GM12878 (cell line): Measurements from ENCODE around the gene GOPC. TPM values are rescaled to one million over a fixed set of nuclear protein-coding genes. Genes with fewer than 3 reads are reported as not detected.

Experiments used
- ATAC-seq: fragments of 200-7000 bp; cut with Tn5 transposase; 3 replicates; pipeline ENCODE4 v1.9.1; 2020; ENCODE audit warnings: mild to moderate bottlenecking, moderate library complexity
- BruUV-seq: library from RNA; stranded (reverse); fragments of 400-500 nt; replicated peaks from 2 replicates; lab custom pipeline; 2021; lab: Mats Ljungman, UMichigan
- CTCF ChIA-PET: fragments of 300-600 bp; sonication (Branson Sonifier 250); formaldehyde crosslinking; extraction: SDS; loops from one replicate; lab custom pipeline; 2021; ENCODE audit warnings: inconsistent platforms; lab: Yijun Ruan, JAX
- POLR2A ChIA-PET: fragments of 350-600 bp; formaldehyde crosslinking; extraction: SDS; loops from one replicate; lab custom pipeline; 2021; ENCODE audit warnings: inconsistent platforms; lab: Charles Lee
- RAD21 ChIA-PET: fragments of 300-600 bp; sonication (Branson Sonifier 250); formaldehyde crosslinking; loops from one replicate; lab custom pipeline; 2023; ENCODE audit warnings: antibody characterized with exemption; ENCODE audit not compliant: unreplicated experiment; lab: Charles Lee
- SMC1A ChIA-PET: fragments of 300-600 bp; sonication (Branson Sonifier 250); formaldehyde crosslinking; loops from one replicate; lab custom pipeline; 2023; ENCODE audit not compliant: unreplicated experiment, uncharacterized antibody; lab: Charles Lee
- DNase-seq: peaks from one replicate; pipeline ENCODE4 v3.0.0-alpha.2; 2011; ENCODE audit warnings: low read depth, low spot score
- FAIRE-seq: peaks from 3 replicates; lab custom pipeline; 2011; peaks lifted over from hg19 to GRCh38; lab: Jason Lieb, UNC
- H2AFZ ChIP-seq: 2 replicates; pipeline ENCODE4 v1.6.0; 2011; ENCODE audit warnings: low read depth, low read length, control low read depth; ENCODE audit not compliant: control insufficient read depth
- H3K27ac ChIP-seq: 2 replicates; pipeline ENCODE4 v1.5.1; 2011; ENCODE audit warnings: control low read depth; ENCODE audit not compliant: control insufficient read depth, insufficient read depth
- H3K27me3 ChIP-seq, 2 experiments: replicated peaks in 1 of 2; 2 replicates each; pipeline versions ENCODE4 v1.6.0 to v1.6.1; 2011; ENCODE audit warnings: low read length in 1 of 2; ENCODE audit not compliant: control insufficient read depth in 2 of 2, insufficient read depth in 2 of 2
- H3K36me3 ChIP-seq, 2 experiments: 2 replicates each; pipeline ENCODE4 v1.5.1; 2011; ENCODE audit warnings: low read length in 1 of 2; ENCODE audit not compliant: control insufficient read depth in 2 of 2, insufficient read depth in 2 of 2
- H3K4me1 ChIP-seq: 2 replicates; pipeline ENCODE4 v1.6.1; 2011; ENCODE audit warnings: mild to moderate bottlenecking, low read length, moderate library complexity, mixed read lengths; ENCODE audit not compliant: control insufficient read depth, insufficient read depth
- H3K4me2 ChIP-seq: 2 replicates; pipeline ENCODE4 v1.6.0; 2011; ENCODE audit warnings: control low read depth; ENCODE audit not compliant: control insufficient read depth, insufficient read depth
- H3K4me3 ChIP-seq: fragments of 200-600 bp; sonication (generic); 2 replicates; pipeline ENCODE4 v1.5.1; 2016
- H3K79me2 ChIP-seq: 2 replicates; pipeline ENCODE4 v1.6.0; 2011; ENCODE audit warnings: low read length; ENCODE audit not compliant: control insufficient read depth, insufficient read depth
- H3K9ac ChIP-seq: 2 replicates; pipeline ENCODE4 v1.8.0; 2011; ENCODE audit warnings: low read length, control low read depth, mixed read lengths; ENCODE audit not compliant: control insufficient read depth, insufficient read depth
- H3K9me3 ChIP-seq: replicated peaks from 3 replicates; pipeline ENCODE4 v1.5.1; 2011; ENCODE audit warnings: mild to moderate bottlenecking, low read length; ENCODE audit not compliant: control insufficient read depth, insufficient read depth
- H4K20me1 ChIP-seq: 2 replicates; pipeline ENCODE4 v1.6.0; 2011; ENCODE audit not compliant: control insufficient read depth, insufficient read depth
- ASH2L ChIP-seq: fragments of 300-600, 200-600 bp; sonication (generic); IDR thresholded peaks from 2 replicates; pipeline ENCODE4 v1.6.1; 2017; ENCODE audit warnings: low read depth, mild to moderate bottlenecking, borderline replicate concordance
- BMI1 ChIP-seq: fragments of 450-650 bp; IDR thresholded peaks from 2 replicates; pipeline ENCODE4 v1.6.1; 2016; ENCODE audit warnings: mild to moderate bottlenecking, moderate library complexity, borderline replicate concordance
- HDGF ChIP-seq: fragments of 450-650 bp; IDR thresholded peaks from 2 replicates; pipeline ENCODE4 v1.6.1; 2016; ENCODE audit warnings: antibody characterized with exemption
- IKZF1 ChIP-seq: fragments of 450-650 bp; conservative IDR thresholded peaks from 2 replicates; pipeline ENCODE4 v1.6.1; 2017; ENCODE audit warnings: antibody characterized with exemption, mild to moderate bottlenecking
- MEF2B ChIP-seq: fragments of 450-650 bp; IDR thresholded peaks from 2 replicates; pipeline ENCODE4 v1.6.1; 2018; ENCODE audit warnings: mild to moderate bottlenecking, moderate library complexity; ENCODE audit not compliant: partially characterized antibody, poor library complexity, severe bottlenecking
- MYB ChIP-seq: fragments of 150-350 bp; IDR thresholded peaks from 2 replicates; pipeline ENCODE4 v1.6.1; 2014; ENCODE audit warnings: mild to moderate bottlenecking, low read depth, low read length, borderline replicate concordance
- NFYB ChIP-seq: IDR thresholded peaks from 2 replicates; pipeline ENCODE4 v1.6.1; 2011; ENCODE audit warnings: low read depth, mild to moderate bottlenecking, low read length, improper control_type of control experiment, moderate library complexity; ENCODE audit not compliant: insufficient read depth
- PAX5 ChIP-seq: IDR thresholded peaks from 2 replicates; pipeline ENCODE4 v1.6.1; 2011; ENCODE audit warnings: low read depth, low read length, borderline replicate concordance
- PAX8 ChIP-seq: fragments of 450-650 bp; IDR thresholded peaks from 2 replicates; pipeline ENCODE4 v1.6.1; 2017; ENCODE audit warnings: mild to moderate bottlenecking, moderate library complexity
- RAD51 ChIP-seq: fragments of 450-650 bp; IDR thresholded peaks from 2 replicates; pipeline ENCODE4 v1.6.1; 2016; ENCODE audit warnings: moderate library complexity, mild to moderate bottlenecking, inconsistent platforms
- RFX5 ChIP-seq: IDR thresholded peaks from 2 replicates; pipeline ENCODE4 v1.6.1; 2011; ENCODE audit warnings: low read depth, low read length, improper control_type of control experiment
- ZBED1 ChIP-seq: IDR thresholded peaks from 2 replicates; pipeline ENCODE4 v1.6.1; 2016; ENCODE audit warnings: borderline replicate concordance
- ZNF207 ChIP-seq: fragments of 450-650 bp; IDR thresholded peaks from 2 replicates; pipeline ENCODE4 v1.6.1; 2014; ENCODE audit warnings: antibody characterized with exemption, mild to moderate bottlenecking, borderline replicate concordance
- ZZZ3 ChIP-seq: IDR thresholded peaks from 2 replicates; pipeline ENCODE4 v1.6.1; 2011; ENCODE audit warnings: low read depth; ENCODE audit not compliant: control insufficient read depth, insufficient read length
- WGBS: methylation state at CpG from one replicate; pipeline ENCODE4 v1.1.6; 2016; ENCODE audit warnings: low lambda C conversion rate; ENCODE audit not compliant: insufficient replicate concordance, insufficient coverage; ENCODE audit errors: missing lambda C conversion rate; 5-methylcytosine and 5-hydroxymethylcytosine counted together
- in situ Hi-C: fragments of 300-500 bp; cut with MboI; formaldehyde crosslinking; loops from 9 replicates; pipeline ENCODE4 v1.14.3; 2018; ENCODE audit warnings: mixed read lengths
- intact Hi-C: fragments of 100-400 bp; cut with micrococcal nuclease; formaldehyde crosslinking; loops from one replicate; pipeline ENCODE4 v1.14.2; 2022; ENCODE audit not compliant: unreplicated experiment
- polyA plus RNA-seq, 11 experiments: library from polyadenylated mRNA; depleted of rRNA in 4 of 11; unstranded in 6 of 11; stranded (reverse) in 5 of 11; fragments of >200 nt; fragmentation: Nextera tagmentation in 4 of 11; fragmentation: Illumina TruSeq in 1 of 11; extraction: Ambion mirVana in 4 of 11; extraction: Trizol in 1 of 11; gene quantifications; 1 replicate in 1 of 11; 2 replicates in 10 of 11; pipeline versions ENCODE4 v1.2.1 to v1.2.3, GENCODE V29; 2011 to 2016; ENCODE audit warnings: inconsistent platforms in 2 of 11, missing spikeins in 2 of 11, low read depth in 1 of 11
- total RNA-seq, 4 experiments: library from RNA; depleted of rRNA in 3 of 4; stranded (reverse); fragments of >200 nt in 3 of 4; fragmentation: Illumina TruSeq in 1 of 4; extraction: Trizol in 1 of 4; gene quantifications; 2 replicates each; pipeline versions ENCODE4 v1.2.1 to v1.2.3, GENCODE V29; 2013 to 2021
- TF ChIP-seq, protein P1 (sequence below): fragments of 150-350 bp; IDR thresholded peaks from 2 replicates; pipeline ENCODE4 v1.6.1; 2016; ENCODE audit warnings: low read depth, low read length

Gene GOPC
- total and polyA plus RNA-seq, 10 of the 15 experiments (the other 5 are each of a cell fraction or from before 2014, with no cell fraction given) = 5.8 to 28.5 (median 18.0) TPM

DNA sequence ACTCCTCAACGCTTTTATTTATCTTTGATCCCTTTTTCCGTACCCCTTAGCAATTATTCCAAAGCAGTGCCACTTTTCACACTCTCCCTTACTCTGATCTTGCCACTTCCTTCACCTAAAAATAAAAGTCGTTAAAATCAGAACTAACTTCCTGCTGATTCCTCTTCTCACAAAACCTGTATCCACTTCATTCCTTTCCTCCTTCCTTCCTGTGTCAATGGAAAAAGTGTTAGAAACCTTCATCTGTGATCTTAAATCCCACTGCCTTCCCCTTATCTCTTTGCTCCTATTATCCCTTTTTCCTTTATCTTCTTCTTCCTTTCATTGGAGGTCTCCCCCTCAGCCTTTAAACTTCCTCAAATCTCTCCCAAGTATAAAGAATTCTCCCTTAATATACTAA lies 49.2 kb downstream of the GOPC start:
- no peaks in the 10 kb centered on the region; a peak in 1 of 4 replicates for H3K36me3 ChIP-seq
- CTCF ChIA-PET = interaction anchor here (1.3 to 14.8 kb wide), 4 partner anchors 72 to 104 kb away, joined by 3 to 223 read pairs (median 62); partner anchors contain the start of gene DCBLD1
- in situ Hi-C loops = loop anchor here (5.0 to 10.0 kb wide), 2 partner anchors 106 to 198 kb away; no protein-coding TSS in a partner anchor

More for the DNA sequence above, 49.2 kb downstream of the GOPC start:
- Histone ChIP-seq H3K27ac (no peak overlapping the region), H3K9me3 (no peaks in the 10 kb centered on the region), H3K4me3 (no peak overlapping the region), H3K4me1 (peaks cover 8% of the 10 kb centered on the region), H4K20me1 (no peaks in the 10 kb centered on the region), H3K27me3 (no peaks in the 10 kb centered on the region)
- RAD21 ChIA-PET = interaction anchor here (0.6 to 2.5 kb wide), 3 partner anchors 71 to 103 kb away, joined by 3 to 12 read pairs (median 8); no protein-coding TSS in a partner anchor
- BruUV-seq = no TSS peak
- ATAC-seq (no peak), FAIRE-seq (no peak)
- WGBS = 23% methylated on average over 3 of the region's 3 CpGs
- TF ChIP-seq ZNF207 = no peak
- no peak for TF ChIP-seq NFYB
- no peak for TF ChIP-seq ZZZ3
- no peak for TF ChIP-seq IKZF1
- no peak for TF ChIP-seq RFX5
- TF ChIP-seq ASH2L = no peak
- no peak for TF ChIP-seq MEF2B
- TF ChIP-seq, protein P1, sequence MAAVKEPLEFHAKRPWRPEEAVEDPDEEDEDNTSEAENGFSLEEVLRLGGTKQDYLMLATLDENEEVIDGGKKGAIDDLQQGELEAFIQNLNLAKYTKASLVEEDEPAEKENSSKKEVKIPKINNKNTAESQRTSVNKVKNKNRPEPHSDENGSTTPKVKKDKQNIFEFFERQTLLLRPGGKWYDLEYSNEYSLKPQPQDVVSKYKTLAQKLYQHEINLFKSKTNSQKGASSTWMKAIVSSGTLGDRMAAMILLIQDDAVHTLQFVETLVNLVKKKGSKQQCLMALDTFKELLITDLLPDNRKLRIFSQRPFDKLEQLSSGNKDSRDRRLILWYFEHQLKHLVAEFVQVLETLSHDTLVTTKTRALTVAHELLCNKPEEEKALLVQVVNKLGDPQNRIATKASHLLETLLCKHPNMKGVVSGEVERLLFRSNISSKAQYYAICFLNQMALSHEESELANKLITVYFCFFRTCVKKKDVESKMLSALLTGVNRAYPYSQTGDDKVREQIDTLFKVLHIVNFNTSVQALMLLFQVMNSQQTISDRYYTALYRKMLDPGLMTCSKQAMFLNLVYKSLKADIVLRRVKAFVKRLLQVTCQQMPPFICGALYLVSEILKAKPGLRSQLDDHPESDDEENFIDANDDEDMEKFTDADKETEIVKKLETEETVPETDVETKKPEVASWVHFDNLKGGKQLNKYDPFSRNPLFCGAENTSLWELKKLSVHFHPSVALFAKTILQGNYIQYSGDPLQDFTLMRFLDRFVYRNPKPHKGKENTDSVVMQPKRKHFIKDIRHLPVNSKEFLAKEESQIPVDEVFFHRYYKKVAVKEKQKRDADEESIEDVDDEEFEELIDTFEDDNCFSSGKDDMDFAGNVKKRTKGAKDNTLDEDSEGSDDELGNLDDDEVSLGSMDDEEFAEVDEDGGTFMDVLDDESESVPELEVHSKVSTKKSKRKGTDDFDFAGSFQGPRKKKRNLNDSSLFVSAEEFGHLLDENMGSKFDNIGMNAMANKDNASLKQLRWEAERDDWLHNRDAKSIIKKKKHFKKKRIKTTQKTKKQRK = no peak
- TF ChIP-seq PAX5 = no peak
- no peak for TF ChIP-seq BMI1
- no peak for TF ChIP-seq HDGF
- no peak for TF ChIP-seq PAX8
- no peak for TF ChIP-seq RAD51
- TF ChIP-seq MYB = no peak
- TF ChIP-seq ZBED1 = no peak
- TF ChIP-seq, all 136 proteins: peak for 0
- no peak for DNase-seq
- Histone ChIP-seq H3K4me2 (no peak overlapping the region), H3K9ac (no peak overlapping the region), H2AFZ (no peak overlapping the region), H3K79me2 (no peaks in the 10 kb centered on the region)
- intact Hi-C loops = loop anchor here (10.0 kb wide), 1 partner anchor 282 kb away; no protein-coding TSS in a partner anchor
- POLR2A ChIA-PET = no interaction called here
- SMC1A ChIA-PET = interaction anchor here (1.2 to 5.1 kb wide), 4 partner anchors 36 to 102 kb away, joined by 3 to 51 read pairs (median 5); no protein-coding TSS in a partner anchor
